ENCODE results near the gene HPCAL1.

HPCAL1 gene

GRCh38 chr2:10363861-10364610 lies 61.3 kb downstream of the HPCAL1 start:
- TF ChIP-seq, protein P1, sequence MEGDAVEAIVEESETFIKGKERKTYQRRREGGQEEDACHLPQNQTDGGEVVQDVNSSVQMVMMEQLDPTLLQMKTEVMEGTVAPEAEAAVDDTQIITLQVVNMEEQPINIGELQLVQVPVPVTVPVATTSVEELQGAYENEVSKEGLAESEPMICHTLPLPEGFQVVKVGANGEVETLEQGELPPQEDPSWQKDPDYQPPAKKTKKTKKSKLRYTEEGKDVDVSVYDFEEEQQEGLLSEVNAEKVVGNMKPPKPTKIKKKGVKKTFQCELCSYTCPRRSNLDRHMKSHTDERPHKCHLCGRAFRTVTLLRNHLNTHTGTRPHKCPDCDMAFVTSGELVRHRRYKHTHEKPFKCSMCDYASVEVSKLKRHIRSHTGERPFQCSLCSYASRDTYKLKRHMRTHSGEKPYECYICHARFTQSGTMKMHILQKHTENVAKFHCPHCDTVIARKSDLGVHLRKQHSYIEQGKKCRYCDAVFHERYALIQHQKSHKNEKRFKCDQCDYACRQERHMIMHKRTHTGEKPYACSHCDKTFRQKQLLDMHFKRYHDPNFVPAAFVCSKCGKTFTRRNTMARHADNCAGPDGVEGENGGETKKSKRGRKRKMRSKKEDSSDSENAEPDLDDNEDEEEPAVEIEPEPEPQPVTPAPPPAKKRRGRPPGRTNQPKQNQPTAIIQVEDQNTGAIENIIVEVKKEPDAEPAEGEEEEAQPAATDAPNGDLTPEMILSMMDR (IDR thresholded peaks at IDR 0.05; ENCODE audit: control extremely low read depth, extremely low read depth, low read depth, missing control alignments): no peak
- no peak for DNase-seq (ENCODE audit: extremely low spot score)
- CTCF ChIA-PET: interaction anchor here (1.0 to 2.2 kb wide), 5 partner anchors 12 to 71 kb away, joined by 3 to 7 read pairs (median 4); no protein-coding TSS in a partner anchor
- POLR2A ChIA-PET: no interaction called here

DNA sequence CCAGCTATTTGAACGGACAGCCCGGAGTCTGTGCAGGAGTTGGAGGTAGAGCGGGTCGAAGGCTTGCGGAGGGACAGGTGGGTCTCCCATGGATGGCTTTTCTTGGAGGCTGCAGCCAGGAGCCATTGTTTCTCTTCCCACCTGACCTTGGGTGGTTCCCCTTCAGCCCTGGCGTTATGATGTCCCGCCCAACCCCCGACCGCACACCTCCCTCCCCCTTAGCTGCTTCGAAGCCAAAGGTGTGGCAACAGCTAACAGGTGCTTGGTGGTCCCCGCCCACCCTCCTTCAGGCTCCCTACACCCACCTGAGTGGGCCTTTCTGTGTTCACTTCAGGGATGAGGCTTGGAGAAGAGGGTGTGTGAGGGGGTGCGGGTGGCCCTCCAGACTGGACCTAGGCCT lies 62.7 kb downstream of the HPCAL1 start:
- ChIA-PET POLR2A (no interaction called here), CTCF (interaction anchor here (1.7 to 2.2 kb wide), 2 partner anchors 13 to 43 kb away, joined by 4 to 7 read pairs; no protein-coding TSS in a partner anchor)
- TF ChIP-seq, protein P1 (IDR thresholded peaks at IDR 0.05; ENCODE audit: control extremely low read depth, extremely low read depth, low read depth, missing control alignments): no peak
- DNase-seq (ENCODE audit: extremely low spot score): no peak

GRCh38 chr2:10366601-10367270 lies 64.0 kb downstream of the HPCAL1 start:
- ChIA-PET CTCF (interaction anchor here (1.2 kb wide), 1 partner anchor 25 kb away, joined by 3 read pairs; no protein-coding TSS in a partner anchor), POLR2A (no interaction called here)
- TF ChIP-seq, protein P1 (IDR thresholded peaks at IDR 0.05; ENCODE audit: control extremely low read depth, extremely low read depth, low read depth, missing control alignments): no peak
- DNase-seq (ENCODE audit: extremely low spot score): no peak

GRCh38 chr2:10367472-10368439 lies 65.1 kb downstream of the HPCAL1 start:
- ChIA-PET CTCF (no interaction called here), POLR2A (no interaction called here)
- TF ChIP-seq, protein P1 (IDR thresholded peaks at IDR 0.05; ENCODE audit: control extremely low read depth, extremely low read depth, low read depth, missing control alignments): no peak
- no peak for DNase-seq (ENCODE audit: extremely low spot score)

- POLR2A ChIA-PET: no interaction called here
- CTCF ChIA-PET: no interaction called here
- TF ChIP-seq, protein P1 (IDR thresholded peaks at IDR 0.05; ENCODE audit: control extremely low read depth, extremely low read depth, low read depth, missing control alignments): no peak
- no peak for DNase-seq (ENCODE audit: extremely low spot score)
Observed at GRCh38 chr2:10368491-10369231, 66.0 kb downstream of the HPCAL1 start.

Measured in GM10248 (cell line).